HuH-7 (cell line): ENCODE data around the gene HOMER1.
"Not testable (repeated sequence)": the region's sequence is repeated elsewhere in the genome, so short reads cannot be mapped to it uniquely, and the experiment has no call there.

Experiments
- DNase-seq: peaks from one replicate; pipeline ENCODE4 v3.0.0; 2011; ENCODE audit warnings: low spot score

HOMER1 gene

DNA sequence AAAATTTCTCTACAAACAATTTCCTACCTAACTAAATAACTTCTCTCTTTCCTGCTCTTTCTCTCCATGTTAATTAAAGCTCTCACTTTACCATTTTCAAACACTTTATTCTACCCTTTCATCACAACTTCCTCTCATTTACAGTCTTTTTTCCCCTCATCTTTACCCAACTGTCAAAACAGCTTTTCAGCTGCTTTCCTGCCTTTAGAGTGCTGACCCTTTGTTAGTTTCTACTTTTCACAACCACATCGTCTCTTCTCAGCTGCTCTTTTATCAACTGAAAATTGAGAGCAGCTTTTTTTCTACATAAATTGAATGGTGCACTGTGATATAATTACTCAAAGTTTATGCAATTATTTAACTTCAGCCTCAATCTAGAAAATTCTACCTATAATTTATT lies 3.1 kb upstream of the HOMER1 start:
- DNase-seq, result no peak

DNA sequence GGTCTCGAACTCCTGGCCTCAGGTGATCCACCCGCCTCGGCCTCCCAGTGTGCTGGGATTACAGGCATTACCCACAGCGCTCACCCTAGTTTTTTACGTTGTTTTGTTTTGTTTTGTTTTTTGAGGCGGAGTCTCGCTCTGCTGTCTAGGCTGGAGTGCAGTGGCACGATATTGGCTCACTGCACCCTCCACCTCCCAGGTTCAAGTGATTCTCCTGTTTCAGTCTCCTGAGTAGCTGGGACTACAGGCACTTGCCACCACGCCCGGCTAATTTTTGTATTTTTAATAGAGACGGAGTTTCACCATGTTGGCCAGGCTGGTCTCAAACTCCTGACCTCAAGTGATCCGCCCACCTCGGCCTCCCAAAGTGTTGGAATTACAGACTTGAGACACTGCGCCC lies 2.4 kb upstream of the HOMER1 start:
- DNase-seq, result not testable (repeated sequence)

DNA sequence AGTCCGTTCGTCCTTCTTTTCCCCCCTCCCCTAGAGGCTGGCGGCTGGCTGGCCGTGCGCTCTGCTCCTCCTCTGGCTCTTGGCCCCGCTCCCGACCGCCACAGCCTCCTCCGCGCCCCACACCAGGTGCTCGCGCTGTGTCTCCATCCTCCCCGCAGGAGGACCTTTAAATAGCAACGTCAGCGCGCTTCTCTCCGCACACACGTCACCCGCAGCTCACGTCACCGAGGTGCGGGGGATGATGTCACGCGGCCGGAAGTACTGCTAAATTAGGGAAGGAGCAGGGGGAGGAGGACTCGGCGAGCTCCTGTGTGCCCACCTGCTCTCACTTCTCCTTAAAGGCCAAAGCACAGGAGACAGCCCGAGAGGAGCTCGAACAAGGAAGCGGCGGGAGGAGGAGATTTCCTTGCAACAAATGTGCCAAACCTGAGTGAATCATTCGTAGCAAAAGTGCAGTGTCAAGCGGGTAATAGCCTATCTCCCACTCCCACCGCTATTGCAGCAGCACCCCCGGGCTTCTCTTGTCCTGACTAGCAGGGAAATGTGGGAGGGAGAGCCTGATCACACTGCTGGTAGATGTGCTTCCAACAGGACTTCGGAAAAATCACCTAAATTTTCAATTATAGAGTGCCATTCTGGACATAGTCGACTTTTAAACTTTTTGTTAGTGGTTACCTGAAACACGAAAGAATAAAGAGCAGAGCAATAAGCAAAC lies 614 bp upstream of the HOMER1 start:
- peak; percentile 81 for DNase-seq

DNA sequence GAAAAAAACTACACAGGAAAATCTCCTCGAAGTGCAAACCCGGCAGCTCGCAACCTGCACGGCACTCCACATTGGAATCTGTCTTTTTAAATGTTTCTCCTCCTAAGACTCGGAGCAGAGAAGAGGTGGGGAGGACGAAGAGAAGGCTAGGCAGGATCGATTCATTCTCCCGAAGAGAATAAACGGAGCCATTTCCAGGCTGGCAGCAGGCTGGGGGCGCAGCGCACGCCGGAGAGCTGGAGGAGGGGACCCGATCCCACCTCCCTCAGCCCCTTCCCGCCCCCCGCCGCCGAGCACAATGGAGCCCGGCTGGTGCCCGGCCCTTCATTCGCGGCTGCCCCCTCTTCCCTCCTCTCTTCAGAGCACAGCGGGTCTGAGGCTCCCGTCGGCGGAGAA lies 628 bp downstream of the HOMER1 start:
- peak; percentile 29 for DNase-seq

DNA sequence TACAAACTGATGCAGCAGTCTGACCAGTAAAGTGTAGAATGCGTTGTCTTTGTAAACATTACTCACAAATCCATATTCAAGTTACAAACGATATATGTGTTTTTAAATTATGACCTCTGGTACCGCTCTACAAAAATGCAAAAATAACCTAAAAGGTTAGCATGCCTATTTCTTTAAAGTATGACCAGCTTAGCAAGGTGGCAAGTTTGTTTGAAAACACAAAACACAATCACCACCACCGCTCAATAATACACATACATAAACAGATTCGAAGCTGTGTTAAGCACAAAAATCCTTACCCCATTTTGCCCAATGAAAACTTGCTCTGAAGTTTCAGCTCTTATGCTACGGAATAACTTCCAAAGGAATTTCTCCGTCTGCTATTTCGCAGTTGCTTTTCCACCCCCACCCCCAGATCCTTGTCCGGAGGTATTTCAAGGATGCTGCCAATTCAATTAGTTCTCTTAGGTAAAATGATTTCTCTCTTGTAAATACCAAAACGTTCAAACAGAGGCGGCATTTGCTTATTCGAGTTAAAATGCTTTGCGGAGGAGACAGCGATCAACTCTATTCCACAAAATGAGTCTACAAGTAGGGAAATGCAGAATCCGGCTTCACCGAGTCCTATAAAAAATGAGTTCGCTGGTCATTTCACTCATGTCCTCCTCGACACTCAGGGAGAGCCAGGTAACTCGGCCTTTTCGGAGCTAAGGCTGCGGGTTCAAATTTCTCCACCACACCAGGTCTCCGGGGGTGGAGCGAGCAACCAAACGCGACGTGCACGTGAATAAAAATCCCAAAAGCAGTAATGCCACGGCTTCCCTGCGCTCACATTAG lies 1.2 kb downstream of the HOMER1 start:
- peak; percentile 35 for DNase-seq

DNA sequence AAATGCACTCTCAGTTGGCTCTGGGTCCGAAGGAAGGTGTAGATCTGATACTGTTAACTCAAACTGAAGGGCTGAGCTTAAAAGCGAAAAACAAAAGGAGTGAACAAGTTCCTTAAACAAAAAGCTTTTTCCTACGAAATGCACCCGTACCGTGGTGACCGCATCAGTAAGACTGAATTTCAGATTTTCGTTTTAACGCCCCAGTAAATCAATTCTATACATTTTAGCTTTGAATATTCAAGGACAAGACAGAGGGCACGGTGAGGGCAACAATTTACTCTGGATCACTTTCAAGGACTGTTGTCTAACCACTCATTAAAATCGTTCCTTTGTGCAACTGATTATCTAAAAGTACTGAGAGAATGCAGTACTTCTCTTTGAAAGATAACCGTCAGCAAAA lies 1.9 kb downstream of the HOMER1 start:
- DNase-seq, result no peak

DNA sequence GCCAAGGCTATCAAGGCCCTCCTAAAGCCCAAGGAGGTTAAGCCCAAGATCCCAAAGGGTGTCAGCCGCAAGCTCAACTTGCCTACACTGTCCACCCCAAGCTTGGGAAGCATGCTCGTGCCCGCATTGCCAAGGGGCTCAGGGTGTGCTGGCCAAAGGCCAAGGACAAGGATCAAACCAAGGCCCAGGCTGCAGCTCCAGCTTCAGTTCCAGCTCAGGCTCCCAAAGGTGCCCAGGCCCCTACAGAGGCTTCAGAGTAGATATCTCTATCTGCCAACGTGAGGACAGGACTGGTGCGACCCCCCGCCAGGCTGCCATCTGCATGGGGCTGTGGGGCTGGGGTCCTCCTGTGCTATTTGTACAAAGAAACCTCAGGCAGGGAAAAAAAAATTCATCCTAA lies 3.3 kb downstream of the HOMER1 start:
- no peak for DNase-seq

DNA sequence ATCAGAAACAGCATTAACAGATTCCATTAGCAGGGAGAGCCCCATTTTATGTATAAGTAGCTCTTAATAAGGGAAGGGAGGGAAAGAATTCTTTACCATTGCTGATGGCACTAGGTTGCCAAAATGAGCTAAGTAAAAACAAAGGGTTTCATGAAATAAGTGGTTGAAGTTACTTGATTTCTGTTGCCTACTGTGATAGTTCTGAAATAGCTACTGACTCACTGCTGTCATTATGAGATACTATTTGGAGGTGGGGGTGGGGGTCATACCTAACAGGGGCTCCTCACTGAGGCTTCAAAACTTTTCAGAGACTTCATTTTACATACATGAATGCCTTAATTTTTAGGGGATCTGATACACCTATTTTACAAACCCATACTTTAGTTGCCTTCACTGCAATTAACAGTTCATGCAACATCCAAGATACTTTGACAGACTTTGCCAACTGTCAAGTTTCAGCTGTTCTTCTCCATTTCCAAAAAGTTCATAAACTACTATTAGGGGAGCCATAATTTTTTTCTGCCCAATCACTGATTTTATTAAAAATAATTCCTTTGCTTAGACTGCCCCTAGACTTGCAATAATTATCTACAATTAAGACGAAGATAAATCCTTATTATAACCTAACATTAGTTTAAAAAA lies 4.6 kb downstream of the HOMER1 start:
- no peak for DNase-seq

DNA sequence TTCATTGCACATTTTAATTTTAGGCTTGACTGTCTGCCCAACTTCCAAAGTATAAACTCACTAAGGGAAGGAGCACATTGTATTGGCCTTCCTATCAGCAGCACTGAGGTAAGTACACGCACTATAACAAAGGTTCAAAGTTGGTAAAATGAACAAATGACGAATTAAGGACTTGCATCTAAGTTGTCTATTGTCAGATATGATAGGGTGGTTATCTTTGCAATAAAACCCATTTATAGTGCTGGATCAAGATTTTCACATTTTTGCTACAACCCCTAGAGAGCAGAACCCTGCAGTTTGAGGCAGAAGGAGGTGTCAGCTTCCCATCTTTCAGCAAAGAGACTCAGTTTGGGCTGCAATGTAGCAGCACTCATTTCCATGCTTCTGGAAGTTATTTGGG lies 5.1 kb downstream of the HOMER1 start:
- DNase-seq, result no peak

DNA sequence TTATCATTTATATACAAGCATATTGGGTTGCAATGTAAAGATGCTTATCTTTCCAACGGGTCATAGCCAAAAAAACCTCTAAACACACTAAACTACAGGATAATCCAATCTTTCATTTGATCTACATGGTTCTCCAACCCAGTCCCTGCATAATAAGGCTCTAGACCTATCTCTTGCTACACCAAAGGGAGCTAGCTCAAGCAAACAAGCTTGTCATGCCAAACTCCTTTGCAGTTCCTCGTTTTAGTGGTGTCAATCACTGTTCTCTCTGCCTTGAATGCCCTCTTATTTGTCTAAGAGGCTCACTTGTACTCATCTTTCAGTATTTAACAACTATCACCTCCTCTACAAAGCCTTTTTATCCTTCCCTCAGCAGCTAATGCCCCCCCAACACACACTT lies 5.6 kb downstream of the HOMER1 start:
- DNase-seq, result no peak

DNA sequence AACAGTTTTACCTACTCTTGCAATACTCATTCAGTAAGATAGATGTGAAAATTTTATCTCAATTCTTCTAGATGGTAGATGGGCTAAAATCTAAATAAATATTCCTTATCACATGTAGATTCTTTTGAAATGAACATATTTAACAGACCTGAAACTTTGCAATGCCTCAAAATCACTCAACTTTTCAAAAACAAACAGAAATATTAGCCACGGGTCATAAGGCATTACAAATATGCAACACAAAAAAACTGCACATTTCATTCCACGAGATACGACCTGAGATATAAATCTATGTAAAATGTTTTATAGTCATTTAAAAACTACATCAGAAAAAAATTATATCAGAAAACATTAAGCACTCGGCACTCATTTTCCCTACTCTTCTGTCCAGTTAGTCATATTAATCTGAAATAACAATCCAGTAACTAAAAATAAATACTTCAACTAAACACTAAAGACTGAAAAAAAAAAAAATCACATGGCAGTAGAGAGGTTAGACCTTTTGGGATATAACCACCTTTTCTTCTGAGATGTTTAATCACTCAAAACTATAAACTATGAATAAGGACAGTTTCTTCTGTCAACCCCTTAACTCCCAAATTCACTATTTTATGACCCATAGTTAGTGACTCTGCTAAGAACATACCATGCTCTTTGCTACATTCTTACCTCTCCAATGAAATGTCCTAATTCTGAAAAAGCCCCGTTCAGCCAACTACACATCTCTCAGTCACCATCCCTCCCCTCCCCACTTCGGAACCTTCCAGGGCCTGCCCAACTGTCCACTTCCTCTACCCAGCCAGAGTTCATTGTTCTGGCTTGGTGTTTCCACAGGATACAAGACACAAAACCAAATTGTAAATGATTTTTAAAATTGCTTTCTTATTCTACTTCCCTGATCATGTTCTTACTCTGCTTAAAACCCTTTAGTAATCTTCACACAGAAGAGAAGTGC lies 6.4 kb downstream of the HOMER1 start:
- DNase-seq, result no peak

DNA sequence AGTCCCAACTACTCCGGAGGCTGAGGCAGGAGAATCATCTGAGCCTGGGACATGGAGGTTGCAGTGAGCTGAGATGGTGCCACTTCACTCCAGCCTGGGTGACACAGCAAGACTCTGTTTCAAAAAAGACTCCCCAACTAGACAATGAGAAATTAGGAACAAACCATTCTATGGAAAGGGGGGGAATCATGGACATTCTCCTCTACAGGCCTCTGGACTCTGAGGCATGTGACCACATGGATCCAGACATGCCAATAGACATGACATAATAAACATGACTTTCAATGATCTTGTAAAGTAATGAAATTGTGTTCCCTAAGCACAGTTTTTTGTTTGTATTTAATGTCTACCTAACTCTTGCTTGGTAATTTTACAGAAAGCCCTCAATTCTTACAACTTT lies 8.8 kb downstream of the HOMER1 start:
- DNase-seq, result no peak

DNA sequence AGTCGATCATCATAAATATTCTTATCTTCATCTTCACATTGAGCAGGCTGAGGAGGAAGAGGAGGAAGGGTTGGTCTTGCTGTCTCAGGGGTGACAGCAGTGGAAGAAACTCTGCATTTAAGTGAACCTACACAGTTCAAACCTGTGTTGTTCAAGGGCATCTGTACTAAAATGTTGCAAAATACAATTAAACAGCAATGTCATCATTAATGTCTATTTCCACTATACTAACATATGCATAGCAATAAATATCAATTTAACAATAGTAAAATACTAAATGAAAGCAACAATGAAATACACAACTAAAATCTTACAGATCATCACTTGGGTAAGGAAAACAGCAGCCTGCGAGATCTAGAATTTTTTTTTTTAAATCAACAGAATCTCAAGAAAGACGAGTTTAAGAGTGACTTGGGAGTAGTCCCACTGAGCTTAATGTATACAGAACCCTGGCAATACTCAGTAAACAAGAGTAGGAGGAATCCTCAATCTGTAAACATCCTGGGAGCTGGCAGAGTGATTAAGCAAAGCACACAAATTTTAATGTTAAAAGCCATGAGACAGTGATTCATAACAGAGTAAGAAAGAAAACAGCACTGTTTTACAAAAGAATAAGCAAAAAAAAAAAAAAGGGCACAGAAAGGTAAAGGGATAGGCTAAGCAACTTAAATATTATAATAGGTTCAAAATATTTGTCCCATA lies 10.0 kb downstream of the HOMER1 start:
- no peak for DNase-seq

DNA sequence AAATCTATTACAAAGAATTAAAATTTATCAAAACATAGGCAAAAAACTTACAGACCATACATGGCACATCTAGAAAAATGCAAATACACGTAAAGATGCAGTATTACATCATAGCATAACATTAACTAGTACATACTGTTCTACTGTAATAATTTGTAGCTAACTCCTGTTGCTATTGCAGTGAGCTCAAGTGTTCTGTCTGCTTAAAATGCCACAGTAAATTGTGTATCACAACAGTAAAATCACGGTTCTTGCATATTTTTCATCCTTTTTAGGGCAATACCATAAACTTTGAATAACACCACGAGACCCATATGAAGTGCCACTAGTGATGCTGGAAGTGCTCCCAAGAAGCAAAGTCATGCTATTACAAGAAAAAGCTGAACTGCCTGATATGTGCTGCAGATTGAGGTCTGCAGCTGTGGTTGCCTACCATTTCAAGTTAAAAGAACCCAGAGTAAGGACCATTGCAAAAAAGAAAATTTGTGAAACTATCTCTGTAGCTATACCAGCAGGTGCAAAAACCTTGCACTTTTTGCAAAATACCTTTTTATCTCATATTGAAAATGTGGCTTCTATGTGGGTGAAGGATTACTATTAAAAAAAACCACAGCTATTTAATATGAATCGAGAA lies 14.2 kb downstream of the HOMER1 start:
- no peak for DNase-seq

DNA sequence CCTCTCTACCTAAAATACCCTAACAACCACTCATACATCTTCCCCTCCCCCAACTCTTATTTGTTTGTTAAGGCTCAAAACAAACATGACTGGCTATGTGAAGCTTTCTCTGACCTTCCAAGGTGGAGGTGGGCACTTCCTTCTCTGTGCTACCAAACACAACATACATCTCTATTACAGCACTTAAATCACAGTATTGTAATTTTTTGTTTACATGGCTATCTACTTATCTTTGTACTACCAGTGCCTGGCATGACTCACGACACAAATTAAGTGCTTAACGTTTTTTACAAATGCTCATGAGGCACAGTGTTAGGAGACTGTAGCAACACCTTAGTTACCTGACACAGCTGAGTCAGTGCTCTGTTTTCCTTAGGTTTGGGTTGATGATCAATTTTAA lies 18.6 kb downstream of the HOMER1 start:
- DNase-seq, result no peak

DNA sequence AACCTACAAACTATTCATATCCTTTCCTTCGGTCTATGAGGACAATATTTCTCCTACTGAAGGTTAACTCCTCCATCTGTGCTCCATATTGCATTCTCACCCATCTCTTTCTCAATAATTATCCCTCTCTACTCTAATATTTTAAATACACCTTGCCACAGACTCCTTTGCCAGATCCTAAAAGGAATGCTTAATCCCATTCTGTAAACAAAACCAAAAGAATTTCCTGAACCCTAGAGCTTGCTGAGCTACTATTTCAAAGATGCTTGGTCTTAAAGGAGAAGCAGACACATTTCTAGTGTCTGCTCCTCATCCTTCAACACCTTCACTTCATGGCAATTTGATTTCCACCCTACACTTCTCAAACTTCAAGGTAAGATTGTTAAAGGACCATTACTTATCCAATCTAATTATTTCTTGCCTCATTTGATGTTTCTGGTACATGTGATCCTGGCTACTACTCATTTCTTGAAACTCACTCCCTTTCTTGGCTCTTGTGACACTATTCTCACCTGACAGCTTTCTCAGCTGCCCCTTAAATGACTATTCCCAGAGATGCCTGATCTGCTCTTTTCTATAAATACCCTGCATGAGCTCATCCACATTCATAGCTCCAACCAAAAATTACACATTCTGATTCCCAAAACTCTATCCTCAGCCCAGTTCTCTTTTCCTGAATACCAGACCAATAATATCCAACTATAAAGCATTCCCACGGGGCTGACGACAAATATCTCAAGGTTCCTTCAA lies 20.2 kb downstream of the HOMER1 start:
- no peak for DNase-seq

DNA sequence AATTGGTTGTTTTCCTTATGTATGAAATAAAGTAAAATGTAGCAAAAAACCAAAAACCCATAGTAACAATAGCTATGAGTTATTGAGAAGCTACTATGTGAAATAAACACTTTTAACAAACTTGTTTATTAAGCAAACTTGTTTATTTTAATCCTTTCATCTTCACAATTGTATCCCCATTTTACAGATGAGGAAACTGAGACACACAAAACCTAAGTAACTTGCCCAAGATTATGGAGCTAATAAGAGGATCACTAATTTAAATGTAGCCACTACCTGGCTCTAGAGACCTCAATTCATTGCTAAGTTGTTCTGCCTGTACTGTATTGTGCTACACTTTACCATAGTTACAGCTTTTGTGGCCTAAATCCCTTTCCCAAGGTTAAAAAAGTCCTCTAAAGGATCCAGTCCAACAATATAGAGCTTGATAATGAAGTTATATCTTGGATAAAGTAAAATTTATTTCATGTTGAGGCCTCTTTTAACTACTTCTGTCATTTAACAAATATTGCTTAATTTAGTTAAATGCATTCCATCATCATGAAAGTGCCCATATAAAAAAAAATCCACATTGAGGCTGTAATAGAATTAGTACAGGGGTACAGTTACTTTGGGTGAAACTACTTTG lies 22.1 kb downstream of the HOMER1 start:
- no peak for DNase-seq

DNA sequence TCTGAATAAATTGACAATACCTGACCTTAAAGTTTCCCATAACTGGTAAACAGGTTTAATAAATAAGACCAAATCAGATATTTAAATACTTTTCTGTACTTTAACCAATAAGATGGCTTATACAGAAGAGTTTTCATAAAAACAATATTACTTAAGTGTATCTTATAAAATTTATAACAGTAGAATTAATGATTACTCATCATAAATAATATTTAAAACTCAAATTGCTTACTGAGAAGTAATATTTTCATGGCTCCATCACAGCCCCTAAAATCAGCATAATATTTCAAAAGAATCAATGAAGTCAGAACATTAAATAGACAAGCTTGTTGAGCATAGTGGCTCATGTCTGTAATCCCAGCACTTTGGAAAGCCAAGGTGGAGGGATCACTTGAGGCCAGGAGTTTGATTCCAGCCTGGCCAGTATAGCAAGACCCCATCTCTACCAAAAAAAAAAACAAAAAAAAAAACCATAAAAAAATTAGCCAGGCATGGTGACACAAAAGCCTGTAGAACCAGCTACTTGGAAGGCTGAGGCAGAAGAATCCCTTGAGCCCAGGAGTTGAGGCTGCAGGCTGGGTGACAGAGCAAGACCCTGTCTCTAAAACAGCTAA lies 23.5 kb downstream of the HOMER1 start:
- DNase-seq, result no peak

DNA sequence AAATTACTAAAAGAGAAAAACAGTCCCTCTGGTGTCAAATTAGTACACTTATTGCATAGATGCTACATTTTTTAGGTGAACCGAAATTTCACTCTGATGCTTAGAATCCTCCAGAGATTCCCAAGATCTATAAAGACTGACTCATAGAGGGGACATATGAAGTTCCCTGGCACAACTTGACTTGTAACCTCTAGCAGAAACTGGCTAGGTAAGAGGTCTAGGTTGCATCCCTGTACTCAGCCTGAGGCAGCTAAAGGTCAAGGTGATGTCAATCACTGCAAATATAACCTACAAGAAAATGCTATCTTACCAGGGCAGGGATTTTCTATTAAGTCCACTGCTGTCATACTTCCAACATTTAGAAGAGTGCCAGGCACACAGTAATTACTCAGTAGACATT lies 24.2 kb downstream of the HOMER1 start:
- DNase-seq, result no peak
